Retinal pigment epithelial cell (primary cell): ENCODE measurements around the gene GALM.
"Not testable (repeated sequence)": the region's sequence is repeated elsewhere in the genome, so short reads cannot be mapped to it uniquely, and the experiment has no call there.

Experiments used
- DNase-seq: peaks from one replicate; pipeline ENCODE4 v3.0.0-alpha.2; 2010; ENCODE audit warnings: low read depth
- H3K4me3 ChIP-seq: 2 replicates; pipeline ENCODE4 v1.5.1; 2011; ENCODE audit warnings: mild to moderate bottlenecking, low read length, control low read depth, moderate library complexity
- TF ChIP-seq, protein P1 (sequence below): conservative IDR thresholded peaks from 2 replicates; pipeline ENCODE4 v1.5.1; 2011; ENCODE audit warnings: low read depth, low read length, control low read depth, inconsistent platforms

Gene GALM

DNA sequence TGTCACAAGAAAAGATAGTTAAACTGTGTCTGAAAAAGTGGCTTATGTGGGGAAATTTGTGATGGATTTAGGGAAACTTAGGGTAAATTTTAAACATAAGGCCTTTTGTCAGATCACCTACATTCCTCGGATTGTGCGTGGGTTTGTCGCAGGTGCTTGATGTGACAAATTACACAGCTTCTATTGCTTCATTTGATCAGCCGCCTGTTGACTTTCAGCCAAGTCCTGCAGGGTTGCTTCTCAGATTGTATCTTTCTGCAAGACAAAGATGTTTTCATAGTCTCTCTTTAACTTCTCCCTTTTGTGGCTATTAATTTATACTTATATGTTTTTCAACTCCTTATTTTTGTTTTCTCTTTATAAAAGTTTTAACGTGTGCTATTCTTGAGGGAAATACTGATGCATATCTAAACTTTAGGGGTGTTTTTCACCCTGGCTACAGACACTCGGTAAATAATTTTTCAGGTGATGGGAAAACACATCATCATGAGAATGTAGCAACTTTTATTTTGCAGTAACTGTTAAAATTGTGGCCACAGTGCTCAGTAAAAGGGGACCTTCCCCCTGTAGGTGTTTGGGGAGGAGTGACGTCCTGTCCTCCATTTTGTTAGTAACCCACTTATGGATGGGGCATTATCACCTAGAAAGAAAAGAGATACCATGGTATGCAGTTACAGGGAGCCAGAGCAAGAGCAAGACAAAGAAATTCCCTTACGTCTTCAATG is 31.4 kb downstream of the GALM start:
- no peak for DNase-seq
- TF ChIP-seq, protein P1, sequence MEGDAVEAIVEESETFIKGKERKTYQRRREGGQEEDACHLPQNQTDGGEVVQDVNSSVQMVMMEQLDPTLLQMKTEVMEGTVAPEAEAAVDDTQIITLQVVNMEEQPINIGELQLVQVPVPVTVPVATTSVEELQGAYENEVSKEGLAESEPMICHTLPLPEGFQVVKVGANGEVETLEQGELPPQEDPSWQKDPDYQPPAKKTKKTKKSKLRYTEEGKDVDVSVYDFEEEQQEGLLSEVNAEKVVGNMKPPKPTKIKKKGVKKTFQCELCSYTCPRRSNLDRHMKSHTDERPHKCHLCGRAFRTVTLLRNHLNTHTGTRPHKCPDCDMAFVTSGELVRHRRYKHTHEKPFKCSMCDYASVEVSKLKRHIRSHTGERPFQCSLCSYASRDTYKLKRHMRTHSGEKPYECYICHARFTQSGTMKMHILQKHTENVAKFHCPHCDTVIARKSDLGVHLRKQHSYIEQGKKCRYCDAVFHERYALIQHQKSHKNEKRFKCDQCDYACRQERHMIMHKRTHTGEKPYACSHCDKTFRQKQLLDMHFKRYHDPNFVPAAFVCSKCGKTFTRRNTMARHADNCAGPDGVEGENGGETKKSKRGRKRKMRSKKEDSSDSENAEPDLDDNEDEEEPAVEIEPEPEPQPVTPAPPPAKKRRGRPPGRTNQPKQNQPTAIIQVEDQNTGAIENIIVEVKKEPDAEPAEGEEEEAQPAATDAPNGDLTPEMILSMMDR: no peak
- no peak overlapping the region for H3K4me3 ChIP-seq

DNA sequence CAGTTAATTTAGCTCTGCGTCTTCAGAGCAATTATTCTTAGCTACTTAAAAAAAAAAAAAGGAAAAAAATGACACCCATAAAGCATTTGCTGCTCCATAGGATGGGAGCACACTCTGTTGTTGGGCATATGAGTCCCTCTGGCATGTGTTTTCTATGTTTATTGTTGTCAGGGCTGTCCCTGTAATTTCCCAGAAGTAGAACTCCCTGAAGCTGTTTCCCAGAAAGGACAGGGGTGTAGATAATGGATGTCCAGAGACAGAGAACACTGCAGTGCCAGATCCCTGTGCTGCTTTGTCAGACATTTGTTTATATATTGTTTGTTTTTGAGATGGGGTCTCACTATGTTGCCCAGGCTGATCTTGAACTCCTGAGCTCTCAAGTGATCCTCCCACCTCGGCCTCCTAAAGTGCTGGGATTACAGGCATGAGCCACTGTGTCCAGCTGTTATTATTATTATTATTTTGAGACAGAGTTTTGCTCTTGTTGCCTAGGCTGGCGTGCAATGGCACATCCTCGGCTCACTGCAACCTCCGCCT is 32.6 kb downstream of the GALM start:
- DNase-seq: no peak
- TF ChIP-seq, protein P1: no peak
- no peak overlapping the region for H3K4me3 ChIP-seq

DNA sequence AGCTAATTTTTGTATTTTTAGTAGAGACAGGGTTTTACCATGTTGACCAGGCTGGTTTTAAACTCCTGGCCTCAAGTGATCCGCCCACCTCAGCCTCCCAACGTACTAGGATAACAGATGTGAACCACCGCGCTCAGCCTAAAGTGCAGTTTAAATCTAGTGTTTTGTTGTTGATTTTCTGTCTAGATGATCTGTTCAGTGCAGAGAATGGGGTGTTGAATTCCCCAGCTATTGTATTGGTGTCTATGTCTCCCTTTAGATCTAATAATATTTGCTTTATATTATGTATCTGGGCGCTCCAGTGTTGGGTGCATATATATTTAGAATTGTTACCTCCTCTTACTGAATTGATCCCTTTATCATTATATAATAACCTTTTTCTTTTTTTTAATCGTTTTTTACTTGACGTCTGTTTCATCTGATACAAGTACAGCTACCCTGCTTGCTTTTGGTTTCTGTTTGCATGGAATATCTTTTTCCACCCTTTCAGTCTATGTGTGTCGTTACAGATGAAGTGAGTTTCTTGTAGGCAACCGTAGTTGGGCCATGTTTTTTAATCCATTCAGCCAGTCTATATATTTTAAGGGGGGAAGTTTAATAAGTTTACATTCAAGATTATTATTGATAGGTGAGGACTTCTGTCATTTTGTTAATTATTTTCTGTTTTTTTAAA is 34.3 kb downstream of the GALM start:
- DNase-seq: no peak
- TF ChIP-seq, protein P1: no peak
- H3K4me3 ChIP-seq: no peak overlapping the region

DNA sequence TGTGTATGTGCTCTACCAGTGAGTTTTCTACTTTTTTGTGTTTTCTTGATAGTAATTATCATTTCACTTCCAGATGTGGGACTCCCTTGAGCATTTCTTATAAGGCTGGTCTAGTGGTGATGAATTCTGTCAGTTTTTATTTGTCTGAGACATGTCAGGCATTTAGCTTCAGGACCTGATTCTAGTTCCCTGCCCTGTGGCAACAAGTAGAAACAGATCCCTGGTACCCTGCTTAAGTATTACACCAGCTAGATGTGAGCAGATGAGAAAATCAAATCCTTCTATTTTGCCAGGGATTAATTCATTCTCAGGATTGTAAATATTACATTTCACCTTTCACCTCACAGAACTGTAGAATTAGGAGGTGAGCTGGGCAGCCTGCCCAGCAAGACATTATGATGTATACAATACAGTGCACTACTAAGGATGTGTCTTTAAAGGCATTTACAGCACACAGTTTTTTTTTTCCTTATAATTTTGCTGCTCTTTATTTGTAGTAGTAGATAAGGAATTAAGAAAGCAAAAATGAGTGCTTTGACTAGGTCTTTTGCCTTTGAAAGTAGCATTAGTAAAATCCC is 35.1 kb downstream of the GALM start:
- DNase-seq: no peak
- TF ChIP-seq, protein P1: no peak
- no peak overlapping the region for H3K4me3 ChIP-seq

DNA sequence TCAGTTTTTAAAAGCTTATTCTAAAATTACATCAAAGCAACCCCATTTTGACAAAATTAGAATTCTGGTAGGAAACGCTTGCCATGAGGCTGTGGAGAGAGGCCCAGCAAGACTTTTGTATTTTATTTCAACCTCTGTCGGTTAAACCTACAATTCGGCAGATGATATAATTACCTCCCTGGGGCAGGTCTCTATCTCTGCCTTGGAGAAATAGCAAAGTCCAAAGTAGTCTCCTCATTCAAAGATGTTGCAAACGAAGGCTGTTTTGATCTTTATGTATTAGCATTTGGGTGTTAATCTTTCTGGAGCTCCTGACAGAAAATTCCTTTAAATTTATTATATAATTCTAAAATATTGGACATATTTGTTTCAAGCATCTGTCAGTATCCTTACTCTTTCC is 35.6 kb downstream of the GALM start:
- TF ChIP-seq, protein P1: no peak
- no peak overlapping the region for H3K4me3 ChIP-seq
- DNase-seq: no peak

DNA sequence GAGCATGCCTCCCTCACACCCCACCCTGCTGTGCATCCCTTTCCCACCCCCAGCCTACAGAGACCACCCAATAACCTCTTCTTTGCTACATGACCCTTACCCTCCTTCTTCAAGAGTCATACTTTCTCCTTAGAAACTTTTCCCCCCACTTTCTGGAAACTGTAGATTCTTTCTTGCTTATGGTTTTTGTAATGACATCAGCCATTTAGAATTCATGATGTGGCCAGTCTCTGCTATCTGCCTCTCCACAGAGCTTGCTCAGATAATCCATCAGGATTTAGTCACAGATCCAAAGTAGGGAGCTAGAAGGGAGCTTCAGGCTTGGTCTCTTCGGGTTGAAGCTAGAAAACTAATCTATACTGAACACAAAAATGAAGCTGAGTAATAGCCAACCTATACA is 36.5 kb downstream of the GALM start:
- H3K4me3 ChIP-seq: no peak overlapping the region
- TF ChIP-seq, protein P1: no peak
- no peak for DNase-seq

DNA sequence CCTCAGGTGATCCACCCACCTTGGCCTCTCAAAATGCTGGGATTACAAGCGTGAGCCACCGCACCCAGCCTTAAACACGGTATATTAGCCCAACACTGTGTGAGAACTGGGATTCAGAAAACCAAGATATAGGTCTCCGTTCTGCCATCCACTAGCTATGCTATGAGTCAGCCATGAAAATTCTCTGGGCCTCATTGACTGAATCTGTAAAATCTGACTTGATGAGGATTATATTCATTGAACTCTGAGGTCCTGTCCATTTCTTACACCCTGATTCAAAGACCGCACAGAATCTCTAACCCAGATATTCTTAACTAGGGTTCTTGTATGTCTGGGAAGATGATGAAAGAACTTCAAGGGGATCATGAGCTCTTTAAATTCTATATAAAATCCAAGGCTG is 37.4 kb downstream of the GALM start:
- H3K4me3 ChIP-seq, DNase-seq: not testable (repeated sequence)
